HepG2 (cell line): ENCODE measurements around the gene CHD9NB. TPM values are rescaled to one million over a fixed set of nuclear protein-coding genes. Genes with fewer than 3 reads are reported as not detected.

Experiments
- ASH2L ChIP-seq: fragments of 300-600, 200-600 bp; sonication (generic); IDR thresholded peaks from 2 replicates; pipeline ENCODE4 v1.7.0; 2017; ENCODE audit warnings: low read depth, mild to moderate bottlenecking, moderate library complexity, mixed read lengths, low read length; ENCODE audit not compliant: insufficient read length
- ATF1 ChIP-seq: IDR thresholded peaks from 2 replicates; pipeline ENCODE4 v1.6.1; 2016; ENCODE audit warnings: mild to moderate bottlenecking, control low read depth
- ATM ChIP-seq: fragments of 450-650 bp; IDR thresholded peaks from 2 replicates; pipeline ENCODE4 v1.7.1; 2017; ENCODE audit warnings: mild to moderate bottlenecking, borderline replicate concordance
- ETV5 ChIP-seq: IDR thresholded peaks from 2 replicates; pipeline ENCODE4 v1.6.1; 2018; ENCODE audit warnings: missing biosample characterization, missing genetic modification reagents, inconsistent platforms, borderline replicate concordance
- GATAD1 ChIP-seq: IDR thresholded peaks from 2 replicates; pipeline ENCODE4 v1.6.1; 2016; ENCODE audit warnings: missing genetic modification reagents, missing compliant biosample characterization
- HNRNPL ChIP-seq: fragments of 200-400 bp; formaldehyde crosslinking; IDR thresholded peaks from 2 replicates; pipeline ENCODE4 v1.6.1; 2017; ENCODE audit warnings: mild to moderate bottlenecking, low read depth, low read length
- KAT7 ChIP-seq: IDR thresholded peaks from 2 replicates; pipeline ENCODE4 v1.6.1; 2018; ENCODE audit warnings: borderline replicate concordance, missing compliant biosample characterization
- NR2F1 ChIP-seq, 2 experiments: fragments of 450-650 bp in 1 of 2; formaldehyde crosslinking in 1 of 2; IDR thresholded peaks; 2 replicates each; pipeline versions ENCODE4 v1.5.0 to v1.6.1; 2016 to 2020; ENCODE audit warnings: mild to moderate bottlenecking in 1 of 2, missing compliant biosample characterization in 1 of 2, missing genetic modification reagents in 1 of 2, moderate library complexity in 1 of 2
- PAWR ChIP-seq: sonication (generic); formaldehyde crosslinking; IDR thresholded peaks from 2 replicates; pipeline ENCODE4 v1.4.0; 2020; ENCODE audit warnings: missing genetic modification reagents, mild to moderate bottlenecking, borderline replicate concordance
- PHF20 ChIP-seq: sonication (generic); formaldehyde crosslinking; IDR thresholded peaks from 2 replicates; pipeline ENCODE4 v1.5.0; 2020; ENCODE audit warnings: mild to moderate bottlenecking, missing genetic modification reagents
- SALL2 ChIP-seq: sonication (generic); formaldehyde crosslinking; IDR thresholded peaks from 2 replicates; pipeline ENCODE4 v1.8.1; 2023; ENCODE audit warnings: mild to moderate bottlenecking, missing genetic modification reagents, inconsistent platforms
- SKI ChIP-seq: fragments of 450-650 bp; IDR thresholded peaks from one replicate; pipeline ENCODE4 v1.6.1; 2018; ENCODE audit warnings: mild to moderate bottlenecking; ENCODE audit not compliant: partially characterized antibody
- SPEN ChIP-seq: sonication (generic); formaldehyde crosslinking; IDR thresholded peaks from 2 replicates; pipeline ENCODE4 v1.5.1; 2020; ENCODE audit warnings: low read depth, mild to moderate bottlenecking, missing genetic modification reagents
- TCF7L2 ChIP-seq: IDR thresholded peaks from 2 replicates; pipeline ENCODE4 v1.6.1; 2011; ENCODE audit warnings: mild to moderate bottlenecking, low read depth, low read length, moderate library complexity
- TOPORS ChIP-seq: sonication (generic); formaldehyde crosslinking; IDR thresholded peaks from 2 replicates; pipeline ENCODE4 v1.8.0; 2023; ENCODE audit warnings: mild to moderate bottlenecking, missing genetic modification reagents
- ZBTB2 ChIP-seq: sonication (generic); formaldehyde crosslinking; IDR thresholded peaks from 2 replicates; pipeline ENCODE4 v1.8.0; 2022; ENCODE audit warnings: low read depth, missing genetic modification reagents
- ZBTB26 ChIP-seq: IDR thresholded peaks from 2 replicates; pipeline ENCODE4 v1.6.1; 2016; ENCODE audit warnings: missing compliant biosample characterization, missing genetic modification reagents, borderline replicate concordance
- ZBTB3 ChIP-seq: sonication (generic); formaldehyde crosslinking; IDR thresholded peaks from 2 replicates; pipeline ENCODE4 v1.4.0; 2020; ENCODE audit warnings: low read depth, mild to moderate bottlenecking, moderate library complexity, missing genetic modification reagents, borderline replicate concordance
- ZBTB4 ChIP-seq: sonication (generic); formaldehyde crosslinking; IDR thresholded peaks from 2 replicates; pipeline ENCODE4 v1.4.0; 2020; ENCODE audit warnings: missing genetic modification reagents, mild to moderate bottlenecking, borderline replicate concordance
- ZBTB8A ChIP-seq: sonication (generic); formaldehyde crosslinking; IDR thresholded peaks from 2 replicates; pipeline ENCODE4 v1.4.0; 2020; ENCODE audit warnings: mild to moderate bottlenecking, low read depth, missing genetic modification reagents, borderline replicate concordance
- ZNF326 ChIP-seq: sonication (generic); formaldehyde crosslinking; IDR thresholded peaks from 2 replicates; pipeline ENCODE4 v1.4.0; 2020; ENCODE audit warnings: missing genetic modification reagents, borderline replicate concordance
- ZNF382 ChIP-seq: sonication (generic); formaldehyde crosslinking; IDR thresholded peaks from 2 replicates; pipeline ENCODE4 v1.5.0; 2020; ENCODE audit warnings: missing genetic modification reagents, mild to moderate bottlenecking, borderline replicate concordance
- ZNF720 ChIP-seq: sonication (generic); formaldehyde crosslinking; IDR thresholded peaks from 2 replicates; pipeline ENCODE4 v1.4.0; 2020; ENCODE audit warnings: missing genetic modification reagents
- ZNF749 ChIP-seq: sonication (generic); formaldehyde crosslinking; IDR thresholded peaks from 2 replicates; pipeline ENCODE4 v1.8.0; 2022; ENCODE audit warnings: mild to moderate bottlenecking, missing genetic modification reagents, moderate library complexity, borderline replicate concordance
- ZNF75D ChIP-seq: sonication (generic); formaldehyde crosslinking; IDR thresholded peaks from 2 replicates; pipeline ENCODE4 v1.8.1; 2023; ENCODE audit warnings: missing genetic modification reagents, mild to moderate bottlenecking, borderline replicate concordance
- ZZZ3 ChIP-seq: sonication (generic); formaldehyde crosslinking; IDR thresholded peaks from 2 replicates; pipeline ENCODE4 v1.4.0; 2020; ENCODE audit warnings: missing genetic modification reagents, mild to moderate bottlenecking, borderline replicate concordance
- polyA plus RNA-seq, 8 experiments: library from polyadenylated mRNA; depleted of rRNA in 3 of 8; stranded (reverse) in 7 of 8; unstranded in 1 of 8; fragments of >200 nt; fragmentation: Illumina TruSeq in 4 of 8; extraction: Trizol in 4 of 8; gene quantifications; 2 replicates each; pipeline versions ENCODE4 v1.2.1 to v1.2.3, GENCODE V29; 2011 to 2016; ENCODE audit warnings: low read depth in 4 of 8, missing spikeins in 1 of 8, mixed read lengths in 1 of 8; ENCODE audit not compliant: insufficient read depth in 1 of 8
- total RNA-seq, 5 experiments: library from RNA; depleted of rRNA; stranded (reverse); fragments of >200 nt; fragmentation: Illumina TruSeq; extraction: Trizol; gene quantifications; 2 replicates each; pipeline ENCODE4 v1.2.3, GENCODE V29; 2016; ENCODE audit warnings: low read depth in 1 of 5

Gene CHD9NB
- total and polyA plus RNA-seq, 2 of the 13 experiments (the other 11 are each of a cell fraction or from before 2014, with no cell fraction given) = 0.17 to 0.18 TPM

GRCh38 chr16:53061701-53062159, 9.0 kb upstream of the CHD9NB start (continued):
- TF ChIP-seq TOPORS (CRISPR knock-in tag) = no peak
- TF ChIP-seq PHF20 (CRISPR knock-in tag) = no peak
- no peak for TF ChIP-seq NR2F1 (CRISPR knock-in tag; IDR thresholded peaks at IDR 0.05)
- no peak for TF ChIP-seq TCF7L2
- TF ChIP-seq ATF1 (CRISPR knock-in tag) = no peak
- no peak for TF ChIP-seq ZBTB26 (CRISPR knock-in tag)
- no peak for TF ChIP-seq ZBTB2 (CRISPR knock-in tag)
- no peak for TF ChIP-seq ZNF749 (CRISPR knock-in tag)
- no peak for TF ChIP-seq ZNF720 (CRISPR knock-in tag)
- TF ChIP-seq ASH2L = no peak
- TF ChIP-seq ZBTB4 (CRISPR knock-in tag) = no peak
- TF ChIP-seq ATM = no peak
- no peak for TF ChIP-seq ZNF326 (CRISPR knock-in tag)
- no peak for TF ChIP-seq HNRNPL
- no peak for TF ChIP-seq ZZZ3 (CRISPR knock-in tag)
- no peak for TF ChIP-seq ZNF75D (CRISPR knock-in tag)
- no peak for TF ChIP-seq SPEN (CRISPR knock-in tag)
- no peak for TF ChIP-seq GATAD1
- TF ChIP-seq SKI = no peak
- no peak for TF ChIP-seq SALL2
- TF ChIP-seq PAWR (CRISPR knock-in tag) = no peak
- no peak for TF ChIP-seq KAT7 (CRISPR knock-in tag)
- no peak for TF ChIP-seq ZBTB8A
- no peak for TF ChIP-seq ZBTB3
- no peak; the same call in 1 of the 2 replicates for TF ChIP-seq ETV5 (CRISPR knock-in tag)
- no peak for TF ChIP-seq ZNF382 (CRISPR knock-in tag)
